Endodermal cell (in vitro differentiated cells): ENCODE measurements around the gene KCNJ3. TPM values are rescaled to one million over a fixed set of nuclear protein-coding genes. Genes with fewer than 3 reads are reported as not detected.

Source experiments
- DNase-seq: peaks from one replicate; pipeline ENCODE4 v3.0.0-alpha.2; 2017
- H3K27ac ChIP-seq: 2 replicates; pipeline ENCODE4 v1.5.1; 2013; ENCODE audit warnings: mild to moderate bottlenecking, low read depth, low read length, moderate library complexity
- H3K27me3 ChIP-seq: 2 replicates; pipeline ENCODE4 v1.6.1; 2013; ENCODE audit warnings: mild to moderate bottlenecking, low read length, moderate library complexity; ENCODE audit not compliant: insufficient read depth, control insufficient read depth, poor library complexity, severe bottlenecking
- H3K36me3 ChIP-seq: 2 replicates; pipeline ENCODE4 v1.7.0; 2013; ENCODE audit warnings: mild to moderate bottlenecking, low read length, moderate library complexity; ENCODE audit not compliant: control insufficient read depth, insufficient read depth
- H3K4me1 ChIP-seq: one replicate; pipeline ENCODE4 v1.7.0; 2013; ENCODE audit warnings: low read length; ENCODE audit not compliant: control insufficient read depth, insufficient read depth
- H3K4me3 ChIP-seq: 2 replicates; pipeline ENCODE4 v1.5.1; 2013; ENCODE audit warnings: mild to moderate bottlenecking, low read length, moderate library complexity
- H3K9ac ChIP-seq: 2 replicates; pipeline ENCODE4 v1.6.1; 2013; ENCODE audit warnings: mild to moderate bottlenecking, low read length, moderate library complexity; ENCODE audit not compliant: poor library complexity, severe bottlenecking; ENCODE audit errors: extremely low read depth
- H3K9me3 ChIP-seq: 2 replicates; pipeline ENCODE4 v1.6.1; 2013; ENCODE audit warnings: mild to moderate bottlenecking, low read length, moderate library complexity; ENCODE audit not compliant: control insufficient read depth
- H3K27ac Mint-ChIP-seq: 2 replicates; pipeline ENCODE4 v1.8.0; 2020; ENCODE audit warnings: mixed read lengths
- H3K27me3 Mint-ChIP-seq: 2 replicates; pipeline ENCODE4 v1.8.0; 2021; ENCODE audit warnings: mild to moderate bottlenecking, mixed read lengths; ENCODE audit not compliant: insufficient read depth
- H3K36me3 Mint-ChIP-seq: 2 replicates; pipeline ENCODE4 v1.8.0; 2020; ENCODE audit warnings: low read depth, mixed read lengths
- H3K4me1 Mint-ChIP-seq: 2 replicates; pipeline ENCODE4 v1.8.0; 2020; ENCODE audit warnings: mixed read lengths
- H3K4me3 Mint-ChIP-seq: 2 replicates; pipeline ENCODE4 v1.8.0; 2020; ENCODE audit warnings: mild to moderate bottlenecking, moderate library complexity, mixed read lengths
- H3K9me3 Mint-ChIP-seq: 2 replicates; pipeline ENCODE4 v1.8.0; 2020; ENCODE audit warnings: mild to moderate bottlenecking, mixed read lengths
- WGBS, 2 experiments: methylation state at CpG; one replicate each; pipeline versions ENCODE4 v1.1.5 to v1.1.7; 2013; ENCODE audit warnings: missing lambda C conversion rate in 2 of 2, mixed read lengths in 1 of 2; ENCODE audit not compliant: insufficient coverage in 1 of 2, insufficient read length in 1 of 2; 5-methylcytosine and 5-hydroxymethylcytosine counted together
- total RNA-seq, 2 donors: library from RNA; stranded (reverse); fragmentation: NEBNext Ultra II Directional in 1 of 2; extraction: Animal tissue kit (Norgen Biotek cat#: 25700) in 1 of 2; gene quantifications; 2 replicates in 1 of 2; 3 replicates in 1 of 2; pipeline ENCODE4 v1.2.1, GENCODE V29; 2021
- TF ChIP-seq, protein P1 (sequence below): fragments of 200-600 bp; sonication (generic); conservative IDR thresholded peaks from 2 replicates; pipeline ENCODE4 v1.5.0; 2021; ENCODE audit warnings: antibody characterized with exemption, mild to moderate bottlenecking

Gene KCNJ3
- total RNA-seq, 2 donors from 2014 or later, result 4.3 to 7.6 TPM

DNA sequence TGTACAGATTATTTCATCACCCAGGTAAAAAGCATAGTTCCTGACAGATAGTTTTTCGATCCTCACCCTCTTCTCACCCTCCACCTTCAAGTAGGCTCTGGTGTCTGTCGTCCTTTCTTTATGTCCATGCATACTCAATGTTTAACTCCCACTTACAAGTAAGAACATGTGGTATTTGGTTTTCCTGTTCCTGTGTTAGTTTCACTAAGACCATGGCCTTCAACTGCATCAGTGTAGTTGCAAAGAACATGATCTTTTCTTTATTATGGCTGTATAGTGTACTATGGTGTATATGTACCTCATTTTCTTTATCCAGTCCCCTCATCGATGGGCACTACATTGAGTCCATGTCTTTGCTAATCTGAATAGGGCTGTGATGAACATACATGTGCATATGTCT lies 184.2 kb downstream of the KCNJ3 start:
- 80 to 90% methylated on average over 1 to 3 of the region's 3 CpGs for WGBS, 2 experiments
- no peak for DNase-seq
- no peaks in the 10 kb centered on the region for H3K36me3 ChIP-seq
- no peak overlapping the region for H3K9ac ChIP-seq
- no peaks in the 10 kb centered on the region for H3K36me3 Mint-ChIP-seq
- H3K4me1 Mint-ChIP-seq, result no peaks in the 10 kb centered on the region
- H3K27ac Mint-ChIP-seq, result no peak overlapping the region
- no peak overlapping the region for H3K4me3 ChIP-seq
- H3K27me3 Mint-ChIP-seq, result no peaks in the 10 kb centered on the region
- no peak overlapping the region for H3K27ac ChIP-seq
- H3K27me3 ChIP-seq, result no peaks in the 10 kb centered on the region
- H3K4me1 ChIP-seq, result no peaks in the 10 kb centered on the region
- TF ChIP-seq, protein P1, sequence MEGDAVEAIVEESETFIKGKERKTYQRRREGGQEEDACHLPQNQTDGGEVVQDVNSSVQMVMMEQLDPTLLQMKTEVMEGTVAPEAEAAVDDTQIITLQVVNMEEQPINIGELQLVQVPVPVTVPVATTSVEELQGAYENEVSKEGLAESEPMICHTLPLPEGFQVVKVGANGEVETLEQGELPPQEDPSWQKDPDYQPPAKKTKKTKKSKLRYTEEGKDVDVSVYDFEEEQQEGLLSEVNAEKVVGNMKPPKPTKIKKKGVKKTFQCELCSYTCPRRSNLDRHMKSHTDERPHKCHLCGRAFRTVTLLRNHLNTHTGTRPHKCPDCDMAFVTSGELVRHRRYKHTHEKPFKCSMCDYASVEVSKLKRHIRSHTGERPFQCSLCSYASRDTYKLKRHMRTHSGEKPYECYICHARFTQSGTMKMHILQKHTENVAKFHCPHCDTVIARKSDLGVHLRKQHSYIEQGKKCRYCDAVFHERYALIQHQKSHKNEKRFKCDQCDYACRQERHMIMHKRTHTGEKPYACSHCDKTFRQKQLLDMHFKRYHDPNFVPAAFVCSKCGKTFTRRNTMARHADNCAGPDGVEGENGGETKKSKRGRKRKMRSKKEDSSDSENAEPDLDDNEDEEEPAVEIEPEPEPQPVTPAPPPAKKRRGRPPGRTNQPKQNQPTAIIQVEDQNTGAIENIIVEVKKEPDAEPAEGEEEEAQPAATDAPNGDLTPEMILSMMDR, result no peak
- H3K4me3 Mint-ChIP-seq, result no peak overlapping the region
- no peaks in the 10 kb centered on the region for H3K9me3 ChIP-seq
- H3K9me3 Mint-ChIP-seq, result no peaks in the 10 kb centered on the region

DNA sequence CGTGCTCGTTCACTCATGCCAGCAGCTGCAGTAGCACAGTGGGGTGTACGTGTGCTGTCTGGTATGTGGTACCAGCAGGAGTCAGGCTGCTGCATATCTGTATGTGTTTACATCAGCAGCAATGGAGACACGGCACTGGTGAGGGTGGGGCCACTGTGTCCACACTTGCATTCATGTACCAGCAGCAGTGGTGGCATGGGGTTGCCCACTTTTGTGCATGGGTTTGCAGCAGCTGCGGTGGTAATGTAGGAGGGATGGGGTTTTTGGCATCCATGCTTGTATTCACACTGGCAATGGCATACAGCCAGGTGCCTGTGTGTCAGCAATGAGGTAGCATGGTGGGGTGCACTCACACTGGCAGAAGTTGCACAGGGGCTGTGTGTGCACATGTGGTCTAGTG lies 187.8 kb downstream of the KCNJ3 start:
- H3K9ac ChIP-seq, result no peak overlapping the region
- Mint-ChIP-seq H3K36me3 (no peaks in the 10 kb centered on the region), H3K27ac (no peak overlapping the region), H3K27me3 (no peaks in the 10 kb centered on the region), H3K4me3 (no peak overlapping the region), H3K9me3 (peaks cover 6% of the 10 kb centered on the region), H3K4me1 (no peaks in the 10 kb centered on the region)
- DNase-seq, result no peak
- no peak overlapping the region for H3K4me3 ChIP-seq
- no peaks in the 10 kb centered on the region for H3K27me3 ChIP-seq
- 95 to 100% methylated on average over 1 to 5 of the region's 5 CpGs for WGBS, 2 experiments
- H3K27ac ChIP-seq, result no peak overlapping the region
- H3K36me3 ChIP-seq, result no peaks in the 10 kb centered on the region
- TF ChIP-seq, protein P1, result no peak
- H3K4me1 ChIP-seq, result no peaks in the 10 kb centered on the region
- H3K9me3 ChIP-seq, result no peaks in the 10 kb centered on the region

DNA sequence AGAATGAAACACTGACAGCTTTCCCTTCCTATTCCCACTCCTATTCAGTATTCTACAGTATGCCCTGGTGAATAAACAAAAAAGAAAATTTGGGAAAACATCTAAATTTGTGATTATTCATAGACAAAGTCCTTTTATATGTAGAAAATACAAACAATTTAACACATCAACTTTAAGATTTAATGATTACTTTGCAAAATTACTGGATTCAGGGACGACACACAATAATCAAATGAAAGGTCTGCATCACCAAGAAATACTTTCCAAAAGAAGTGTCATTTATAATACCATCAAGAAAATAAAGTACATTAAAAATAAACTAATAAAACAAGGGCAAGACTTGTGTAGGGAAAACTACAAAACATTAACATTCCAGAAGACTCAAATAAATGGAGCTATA lies 199.8 kb downstream of the KCNJ3 start:
- H3K4me3 Mint-ChIP-seq, result no peak overlapping the region
- no peak overlapping the region for H3K4me3 ChIP-seq
- H3K9me3 Mint-ChIP-seq, result peaks cover 4% of the 10 kb centered on the region
- 83% methylated on average over 1 of the region's 1 CpG; no CpG with 5 or more reads in 1 of the 2 experiments for WGBS, 2 experiments
- H3K27ac ChIP-seq, result no peak overlapping the region
- H3K9me3 ChIP-seq, result no peaks in the 10 kb centered on the region
- TF ChIP-seq, protein P1, result no peak
- no peak overlapping the region for H3K27ac Mint-ChIP-seq
- DNase-seq, result no peak
- H3K9ac ChIP-seq, result no peak overlapping the region
- H3K27me3 Mint-ChIP-seq, result no peaks in the 10 kb centered on the region
- no peaks in the 10 kb centered on the region for H3K36me3 Mint-ChIP-seq
- no peaks in the 10 kb centered on the region for H3K4me1 Mint-ChIP-seq
- H3K27me3 ChIP-seq, result no peaks in the 10 kb centered on the region
- H3K36me3 ChIP-seq, result no peaks in the 10 kb centered on the region
- H3K4me1 ChIP-seq, result no peaks in the 10 kb centered on the region
